HepG2 (cell line): ENCODE data around the gene ENAH. TPM values are rescaled to one million over a fixed set of nuclear protein-coding genes. Genes with fewer than 3 reads are reported as not detected.

Experiments
- ATM ChIP-seq: fragments of 450-650 bp; IDR thresholded peaks from 2 replicates; pipeline ENCODE4 v1.7.1; 2017; ENCODE audit warnings: mild to moderate bottlenecking, borderline replicate concordance
- BCL3 ChIP-seq: sonication (generic); formaldehyde crosslinking; IDR thresholded peaks from 2 replicates; pipeline ENCODE4 v1.5.1; 2020; ENCODE audit warnings: mild to moderate bottlenecking, missing genetic modification reagents, moderate library complexity
- HDAC2 ChIP-seq: sonication (generic); formaldehyde crosslinking; IDR thresholded peaks from 2 replicates; pipeline ENCODE4 v1.4.0; 2020; ENCODE audit warnings: missing genetic modification reagents
- MATR3 ChIP-seq: sonication (generic); formaldehyde crosslinking; IDR thresholded peaks from 2 replicates; pipeline ENCODE4 v1.4.0; 2020; ENCODE audit warnings: missing genetic modification reagents
- MBNL3 ChIP-seq: fragments of 250-450 bp; sonication (Bioruptor Pico); conservative IDR thresholded peaks from 2 replicates; pipeline ENCODE4 v1.8.0; 2022; ENCODE audit warnings: mild to moderate bottlenecking, inconsistent platforms
- MXD4 ChIP-seq: IDR thresholded peaks from 2 replicates; pipeline ENCODE4 v1.6.1; 2016; ENCODE audit warnings: mild to moderate bottlenecking, missing biosample characterization, missing genetic modification reagents
- MYC ChIP-seq: sonication (generic); formaldehyde crosslinking; IDR thresholded peaks from 2 replicates; pipeline ENCODE4 v1.9.0; 2021; ENCODE audit warnings: missing genetic modification reagents, borderline replicate concordance
- NPAS2 ChIP-seq: sonication (generic); formaldehyde crosslinking; IDR thresholded peaks from 2 replicates; pipeline ENCODE4 v1.8.0; 2022; ENCODE audit warnings: mild to moderate bottlenecking, missing genetic modification reagents, borderline replicate concordance
- SNAPC4 ChIP-seq: sonication (generic); formaldehyde crosslinking; IDR thresholded peaks from 2 replicates; pipeline ENCODE4 v1.4.0; 2020; ENCODE audit warnings: mild to moderate bottlenecking, missing genetic modification reagents
- ZNF331 ChIP-seq: sonication (generic); formaldehyde crosslinking; IDR thresholded peaks from 2 replicates; pipeline ENCODE4 v1.4.0; 2020; ENCODE audit warnings: missing genetic modification reagents
- ZNF552 ChIP-seq: sonication (generic); formaldehyde crosslinking; IDR thresholded peaks from 2 replicates; pipeline ENCODE4 v1.9.0; 2022; ENCODE audit warnings: missing genetic modification reagents, mild to moderate bottlenecking, borderline replicate concordance
- ZNF556 ChIP-seq: sonication (generic); formaldehyde crosslinking; IDR thresholded peaks from 2 replicates; pipeline ENCODE4 v1.4.0; 2020; ENCODE audit warnings: mild to moderate bottlenecking, missing genetic modification reagents, borderline replicate concordance
- ZNF766 ChIP-seq: sonication (generic); formaldehyde crosslinking; IDR thresholded peaks from 2 replicates; pipeline ENCODE4 v1.5.0; 2020; ENCODE audit warnings: missing genetic modification reagents, borderline replicate concordance
- polyA plus RNA-seq, 8 experiments: library from polyadenylated mRNA; depleted of rRNA in 3 of 8; stranded (reverse) in 7 of 8; unstranded in 1 of 8; fragments of >200 nt; fragmentation: Illumina TruSeq in 4 of 8; extraction: Trizol in 4 of 8; gene quantifications; 2 replicates each; pipeline versions ENCODE4 v1.2.1 to v1.2.3, GENCODE V29; 2011 to 2016; ENCODE audit warnings: low read depth in 4 of 8, missing spikeins in 1 of 8, mixed read lengths in 1 of 8; ENCODE audit not compliant: insufficient read depth in 1 of 8
- total RNA-seq, 5 experiments: library from RNA; depleted of rRNA; stranded (reverse); fragments of >200 nt; fragmentation: Illumina TruSeq; extraction: Trizol; gene quantifications; 2 replicates each; pipeline ENCODE4 v1.2.3, GENCODE V29; 2016; ENCODE audit warnings: low read depth in 1 of 5
- TF ChIP-seq, protein P1 (sequence below): IDR thresholded peaks from 2 replicates; pipeline ENCODE4 v1.6.1; 2012; ENCODE audit warnings: low read depth, low read length, improper control_type of control experiment
- TF ChIP-seq, protein P2 (sequence below), 2 experiments: IDR thresholded peaks; 2 replicates each; pipeline ENCODE4 v1.6.1; 2011 to 2012; ENCODE audit warnings: low read length in 2 of 2, borderline replicate concordance in 1 of 2, low read depth in 1 of 2, mild to moderate bottlenecking in 1 of 2, moderate library complexity in 1 of 2

Gene ENAH
- total and polyA plus RNA-seq, 2 of the 13 experiments (the other 11 are each of a cell fraction or from before 2014, with no cell fraction given): 22.1 to 58.3 TPM

- TF ChIP-seq, protein P1, sequence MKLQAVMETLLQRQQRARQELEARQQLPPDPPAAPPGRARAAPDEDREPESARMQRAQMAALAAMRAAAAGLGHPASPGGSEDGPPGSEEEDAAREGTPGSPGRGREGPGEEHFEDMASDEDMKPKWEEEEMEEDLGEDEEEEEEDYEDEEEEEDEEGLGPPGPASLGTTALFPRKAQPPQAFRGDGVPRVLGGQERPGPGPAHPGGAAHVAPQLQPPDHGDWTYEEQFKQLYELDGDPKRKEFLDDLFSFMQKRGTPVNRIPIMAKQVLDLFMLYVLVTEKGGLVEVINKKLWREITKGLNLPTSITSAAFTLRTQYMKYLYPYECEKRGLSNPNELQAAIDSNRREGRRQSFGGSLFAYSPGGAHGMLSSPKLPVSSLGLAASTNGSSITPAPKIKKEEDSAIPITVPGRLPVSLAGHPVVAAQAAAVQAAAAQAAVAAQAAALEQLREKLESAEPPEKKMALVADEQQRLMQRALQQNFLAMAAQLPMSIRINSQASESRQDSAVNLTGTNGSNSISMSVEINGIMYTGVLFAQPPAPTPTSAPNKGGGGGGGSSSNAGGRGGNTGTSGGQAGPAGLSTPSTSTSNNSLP: peak; percentile 97
- TF ChIP-seq, protein P2, sequence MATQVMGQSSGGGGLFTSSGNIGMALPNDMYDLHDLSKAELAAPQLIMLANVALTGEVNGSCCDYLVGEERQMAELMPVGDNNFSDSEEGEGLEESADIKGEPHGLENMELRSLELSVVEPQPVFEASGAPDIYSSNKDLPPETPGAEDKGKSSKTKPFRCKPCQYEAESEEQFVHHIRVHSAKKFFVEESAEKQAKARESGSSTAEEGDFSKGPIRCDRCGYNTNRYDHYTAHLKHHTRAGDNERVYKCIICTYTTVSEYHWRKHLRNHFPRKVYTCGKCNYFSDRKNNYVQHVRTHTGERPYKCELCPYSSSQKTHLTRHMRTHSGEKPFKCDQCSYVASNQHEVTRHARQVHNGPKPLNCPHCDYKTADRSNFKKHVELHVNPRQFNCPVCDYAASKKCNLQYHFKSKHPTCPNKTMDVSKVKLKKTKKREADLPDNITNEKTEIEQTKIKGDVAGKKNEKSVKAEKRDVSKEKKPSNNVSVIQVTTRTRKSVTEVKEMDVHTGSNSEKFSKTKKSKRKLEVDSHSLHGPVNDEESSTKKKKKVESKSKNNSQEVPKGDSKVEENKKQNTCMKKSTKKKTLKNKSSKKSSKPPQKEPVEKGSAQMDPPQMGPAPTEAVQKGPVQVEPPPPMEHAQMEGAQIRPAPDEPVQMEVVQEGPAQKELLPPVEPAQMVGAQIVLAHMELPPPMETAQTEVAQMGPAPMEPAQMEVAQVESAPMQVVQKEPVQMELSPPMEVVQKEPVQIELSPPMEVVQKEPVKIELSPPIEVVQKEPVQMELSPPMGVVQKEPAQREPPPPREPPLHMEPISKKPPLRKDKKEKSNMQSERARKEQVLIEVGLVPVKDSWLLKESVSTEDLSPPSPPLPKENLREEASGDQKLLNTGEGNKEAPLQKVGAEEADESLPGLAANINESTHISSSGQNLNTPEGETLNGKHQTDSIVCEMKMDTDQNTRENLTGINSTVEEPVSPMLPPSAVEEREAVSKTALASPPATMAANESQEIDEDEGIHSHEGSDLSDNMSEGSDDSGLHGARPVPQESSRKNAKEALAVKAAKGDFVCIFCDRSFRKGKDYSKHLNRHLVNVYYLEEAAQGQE (IDR thresholded peaks at IDR 0.05; ENCODE audit: borderline replicate concordance in 1 of 2, low read depth in 1 of 2, low read length in 2 of 2): no peak
- TF ChIP-seq ZNF331 (CRISPR knock-in tag): no peak
- TF ChIP-seq SNAPC4 (CRISPR knock-in tag): no peak
- TF ChIP-seq NPAS2 (CRISPR knock-in tag): no peak
- no peak; the same call in 1 of the 2 replicates for TF ChIP-seq ZNF556 (CRISPR knock-in tag)
- no peak for TF ChIP-seq MATR3 (CRISPR knock-in tag)
- TF ChIP-seq MYC (CRISPR knock-in tag): no peak; the same call in 1 of the 2 replicates
- no peak for TF ChIP-seq ATM
- TF ChIP-seq MXD4 (CRISPR knock-in tag): peak; percentile 43; the same call in 1 of the 2 replicates
- no peak for TF ChIP-seq ZNF552 (CRISPR knock-in tag)
- no peak for TF ChIP-seq BCL3 (CRISPR knock-in tag)
- TF ChIP-seq MBNL3 (CRISPR knock-in tag): no peak
- no peak for TF ChIP-seq ZNF766
- peak; percentile 37; the same call in 1 of the 2 replicates for TF ChIP-seq HDAC2 (CRISPR knock-in tag)
Observed at GRCh38 chr1:225441314-225442122, 211.4 kb downstream of the ENAH start (continued).
